ENCODE measurements around the gene AKAP1. TPM values are rescaled to one million over a fixed set of nuclear protein-coding genes. Genes with fewer than 3 reads are reported as not detected.

AKAP1 gene
- total and polyA plus RNA-seq, 4 donors, result 31.3 to 58.5 (median 39.8) TPM

GRCh38 chr17:57168695-57169094, 83.6 kb downstream of the AKAP1 start:
- no peak overlapping the region for H3K27ac ChIP-seq (ENCODE audit: low read depth in 1 of 2, low read length in 2 of 2)
- TF ChIP-seq ZBTB33 (IDR thresholded peaks at IDR 0.05), result no peak
- H3K4me1 ChIP-seq (ENCODE audit: control insufficient read depth in 4 of 4, insufficient read depth in 4 of 4, low read length in 3 of 4), result no peaks in the 10 kb centered on the region
- no peak overlapping the region for H3K9ac ChIP-seq (ENCODE audit: low read depth in 1 of 2, low read length in 2 of 2)
- no peaks in the 10 kb centered on the region for H3K9me3 ChIP-seq (ENCODE audit: control insufficient read depth in 4 of 4, low read length in 3 of 4)
- H3K27me3 ChIP-seq (ENCODE audit: control insufficient read depth in 4 of 4, insufficient read depth in 4 of 4, low read length in 3 of 4), result no peaks in the 10 kb centered on the region
- H3K4me3 ChIP-seq (ENCODE audit: low read depth in 1 of 3, low read length in 3 of 3), result no peak overlapping the region
- H3K36me3 ChIP-seq (ENCODE audit: control insufficient read depth in 4 of 4, insufficient read depth in 3 of 4, low read depth in 1 of 4, low read length in 3 of 4), result no peaks in the 10 kb centered on the region
- 55% methylated on average over 2 of the region's 2 CpGs for WGBS
- no peak for DNase-seq (ENCODE audit: low spot score)

- Histone ChIP-seq H3K36me3 (ENCODE audit: control insufficient read depth in 4 of 4, insufficient read depth in 3 of 4, low read depth in 1 of 4, low read length in 3 of 4) (no peaks in the 10 kb centered on the region), H3K27ac (ENCODE audit: low read depth in 1 of 2, low read length in 2 of 2) (no peak overlapping the region), H3K4me1 (ENCODE audit: control insufficient read depth in 4 of 4, insufficient read depth in 4 of 4, low read length in 3 of 4) (no peaks in the 10 kb centered on the region), H3K4me3 (ENCODE audit: low read depth in 1 of 3, low read length in 3 of 3) (no peak overlapping the region), H3K9me3 (ENCODE audit: control insufficient read depth in 4 of 4, low read length in 3 of 4) (no peaks in the 10 kb centered on the region), H3K9ac (ENCODE audit: low read depth in 1 of 2, low read length in 2 of 2) (no peak overlapping the region), H3K27me3 (ENCODE audit: control insufficient read depth in 4 of 4, insufficient read depth in 4 of 4, low read length in 3 of 4) (no peaks in the 10 kb centered on the region)
- no peak for DNase-seq (ENCODE audit: low spot score)
- no peak for TF ChIP-seq CTCF (IDR thresholded peaks at IDR 0.05; ENCODE audit: low read depth, low read length, missing input control)
- TF ChIP-seq MAX (IDR thresholded peaks at IDR 0.05), result no peak
- TF ChIP-seq RXRA (IDR thresholded peaks at IDR 0.05), result no peak
- no peak for TF ChIP-seq HNF4G (IDR thresholded peaks at IDR 0.05)
- no peak for TF ChIP-seq EGR1 (IDR thresholded peaks at IDR 0.05; ENCODE audit: low read depth in 2 of 2)
- no peak for TF ChIP-seq ATF3 (IDR thresholded peaks at IDR 0.05)
- TF ChIP-seq REST (IDR thresholded peaks at IDR 0.05), result no peak
- no peak for TF ChIP-seq FOXA1 (IDR thresholded peaks at IDR 0.05)
- no peak for TF ChIP-seq NR2F2 (IDR thresholded peaks at IDR 0.05)
- TF ChIP-seq HNF4A (conservative IDR thresholded peaks at IDR 0.05), result no peak
- TF ChIP-seq GABPA (IDR thresholded peaks at IDR 0.05 in 1 of 2, conservative IDR thresholded peaks at IDR 0.05 in 1 of 2), result no peak
- no peak for TF ChIP-seq FOXA2 (IDR thresholded peaks at IDR 0.05)
- no peak for TF ChIP-seq JUND (IDR thresholded peaks at IDR 0.05)
- 56% methylated on average over 4 of the region's 4 CpGs for WGBS
Observed at GRCh38 chr17:57170866-57171265, 85.8 kb downstream of the AKAP1 start.

Other genes starting within 250 kb of the AKAP1 start
- gene TRIM25, start 171.2 kb upstream of the AKAP1 start, total RNA-seq, result 10 to 100 TPM; 10.8 to 64.5 TPM
- gene TRIM25, start 171.2 kb upstream of the AKAP1 start, polyA plus RNA-seq, result 10 to 100 TPM; 14.6 to 16.6 TPM
- 1 to 10 TPM; 6.1 to 9.9 TPM for gene COIL, start 124.2 kb upstream of the AKAP1 start, total RNA-seq
- gene COIL, start 124.2 kb upstream of the AKAP1 start, polyA plus RNA-seq, result 1 to 10 TPM; 4.7 to 6.9 TPM
- 10 to 100 TPM; 15.7 to 29.3 TPM for gene SCPEP1, start 107.1 kb upstream of the AKAP1 start, total RNA-seq
- gene SCPEP1, start 107.1 kb upstream of the AKAP1 start, polyA plus RNA-seq, result 10 to 100 TPM; 27.4 to 29.1 TPM
- 10 to 100 TPM; 11.2 to 15.6 TPM for gene MSI2, start 171.3 kb downstream of the AKAP1 start, total RNA-seq
- 1 to 10 TPM; 5.7 to 7.2 TPM for gene MSI2, start 171.3 kb downstream of the AKAP1 start, polyA plus RNA-seq